ENCODE data around the gene CBLB.

- TF ChIP-seq CTCF (conservative IDR thresholded peaks at IDR 0.05; ENCODE audit: low read depth in 2 of 2) (no peak), NANOG (IDR thresholded peaks at IDR 0.05; ENCODE audit: borderline replicate concordance) (no peak), EZH2phosphoT487 (IDR thresholded peaks at IDR 0.05; ENCODE audit: unreplicated experiment) (no peak), POLR2AphosphoS5 (IDR thresholded peaks at IDR 0.05; ENCODE audit: low read depth) (no peak), EZH2 (IDR thresholded peaks at IDR 0.05; ENCODE audit: low read depth, unreplicated experiment) (no peak), REST (IDR thresholded peaks at IDR 0.05; ENCODE audit: unreplicated experiment) (no peak), JUNB (IDR thresholded peaks at IDR 0.05; ENCODE audit: unreplicated experiment) (no peak)
These were observed 25.9 kb downstream of the CBLB start for GRCh38 chr3:105842943-105843342.

Measured in GM23338 (cell line).